ENCODE measurements around the gene ETHE1.

The ETHE1 gene

GRCh38 chr19:43495082-43495481, 31.9 kb downstream of the ETHE1 start:
- Histone ChIP-seq H3K4me2 (ENCODE audit: low read depth, low read length, poor library complexity, severe bottlenecking) (no peak overlapping the region), H3K9me2 (replicated peaks; ENCODE audit: insufficient read depth, low read length) (no peaks in the 10 kb centered on the region), H3K9ac (ENCODE audit: low read length) (no peak overlapping the region), H3K27me3 (ENCODE audit: low read length) (no peaks in the 10 kb centered on the region), H3K9me3 (ENCODE audit: insufficient read depth, low read length) (no peaks in the 10 kb centered on the region), H3K4me3 (ENCODE audit: insufficient read depth, low read length, poor library complexity, severe bottlenecking) (no peak overlapping the region), H3K79me2 (ENCODE audit: insufficient read depth, low read length) (no peaks in the 10 kb centered on the region), H3K36me3 (ENCODE audit: low read length) (no peaks in the 10 kb centered on the region), H3F3A (ENCODE audit: insufficient read depth) (no peaks in the 10 kb centered on the region), H4K20me1 (ENCODE audit: low read depth, low read length) (no peaks in the 10 kb centered on the region), H3K27ac (ENCODE audit: low read depth, low read length) (no peak overlapping the region), H2AFZ (ENCODE audit: low read depth, low read length, severe bottlenecking) (no peak overlapping the region)
- TF ChIP-seq EZH2phosphoT487 (conservative IDR thresholded peaks at IDR 0.05; ENCODE audit: low read length): no peak
- TF ChIP-seq CTCF (IDR thresholded peaks at IDR 0.05; ENCODE audit: insufficient read depth, low read length, poor library complexity, severe bottlenecking): no peak

- Histone ChIP-seq H3K27ac (ENCODE audit: low read depth, low read length) (no peak overlapping the region), H3K27me3 (ENCODE audit: low read length) (no peaks in the 10 kb centered on the region), H3K36me3 (ENCODE audit: low read length) (no peaks in the 10 kb centered on the region), H3K79me2 (ENCODE audit: insufficient read depth, low read length) (no peaks in the 10 kb centered on the region), H2AFZ (ENCODE audit: low read depth, low read length, severe bottlenecking) (no peak overlapping the region), H3K9me3 (ENCODE audit: insufficient read depth, low read length) (no peaks in the 10 kb centered on the region), H3F3A (ENCODE audit: insufficient read depth) (no peaks in the 10 kb centered on the region), H3K4me2 (ENCODE audit: low read depth, low read length, poor library complexity, severe bottlenecking) (no peak overlapping the region), H3K9ac (ENCODE audit: low read length) (no peak overlapping the region), H4K20me1 (ENCODE audit: low read depth, low read length) (no peaks in the 10 kb centered on the region), H3K9me2 (replicated peaks; ENCODE audit: insufficient read depth, low read length) (no peaks in the 10 kb centered on the region), H3K4me3 (ENCODE audit: insufficient read depth, low read length, poor library complexity, severe bottlenecking) (no peak overlapping the region)
- TF ChIP-seq CTCF (IDR thresholded peaks at IDR 0.05; ENCODE audit: insufficient read depth, low read length, poor library complexity, severe bottlenecking): no peak
Observed at GRCh38 chr19:43490759-43491158, 36.2 kb downstream of the ETHE1 start.

- H3K4me2 ChIP-seq (ENCODE audit: low read depth, low read length, poor library complexity, severe bottlenecking): no peak overlapping the region
- no peak overlapping the region for H2AFZ ChIP-seq (ENCODE audit: low read depth, low read length, severe bottlenecking)
- H3K27ac ChIP-seq (ENCODE audit: low read depth, low read length): no peak overlapping the region
- H3K4me3 ChIP-seq (ENCODE audit: insufficient read depth, low read length, poor library complexity, severe bottlenecking): no peak overlapping the region
- H3K36me3 ChIP-seq (ENCODE audit: low read length): no peaks in the 10 kb centered on the region
- H4K20me1 ChIP-seq (ENCODE audit: low read depth, low read length): no peaks in the 10 kb centered on the region
- H3K27me3 ChIP-seq (ENCODE audit: low read length): no peaks in the 10 kb centered on the region
- H3K9me3 ChIP-seq (ENCODE audit: insufficient read depth, low read length): no peaks in the 10 kb centered on the region
- no peak for TF ChIP-seq EZH2phosphoT487 (conservative IDR thresholded peaks at IDR 0.05; ENCODE audit: low read length)
- no peak for TF ChIP-seq CTCF (IDR thresholded peaks at IDR 0.05; ENCODE audit: insufficient read depth, low read length, poor library complexity, severe bottlenecking)
- no peak overlapping the region for H3K9ac ChIP-seq (ENCODE audit: low read length)
- H3K9me2 ChIP-seq (replicated peaks; ENCODE audit: insufficient read depth, low read length): no peaks in the 10 kb centered on the region
- H3F3A ChIP-seq (ENCODE audit: insufficient read depth): no peaks in the 10 kb centered on the region
- no peaks in the 10 kb centered on the region for H3K79me2 ChIP-seq (ENCODE audit: insufficient read depth, low read length)
Observed at GRCh38 chr19:43489979-43490599, 36.9 kb downstream of the ETHE1 start.

Data from SU-DHL-6 (cell line).